PC-3 (cell line): ENCODE measurements around the gene PLCL2.

Source experiments
- CTCF ChIP-seq: fragments of 300-600 bp; sonication (generic); conservative IDR thresholded peaks from 2 replicates; pipeline ENCODE4 v1.5.1; 2017; ENCODE audit warnings: antibody characterized with exemption, low read depth, mild to moderate bottlenecking, low read length
- EZH2 ChIP-seq: fragments of 300-600 bp; sonication (generic); IDR thresholded peaks from one replicate; pipeline ENCODE4 v1.6.1; 2017; ENCODE audit warnings: antibody characterized with exemption, mild to moderate bottlenecking, low read length; ENCODE audit not compliant: unreplicated experiment

DNA sequence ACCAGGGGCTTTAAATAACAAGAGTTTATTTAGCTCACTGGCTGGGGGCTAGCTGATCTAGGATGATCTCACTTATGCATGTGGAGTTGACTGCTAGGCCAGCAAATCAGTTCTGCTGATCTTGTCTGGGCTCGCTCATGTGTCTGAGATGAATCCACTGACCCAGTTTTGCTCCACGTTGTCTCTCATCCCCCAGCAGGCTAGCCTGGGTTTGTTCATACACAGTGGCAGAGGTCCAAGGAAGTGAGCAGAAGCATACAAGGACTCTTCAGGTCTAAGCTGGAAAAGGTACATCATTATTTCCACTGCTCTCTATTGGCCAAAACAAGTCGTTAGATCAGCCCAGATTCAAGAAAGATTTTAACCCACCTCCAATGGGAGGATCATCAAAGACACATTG, 238.0 kb downstream of the PLCL2 start:
- TF ChIP-seq CTCF (no peak), EZH2 (no peak)
